ENCODE measurements around the gene CHAF1B. TPM values are rescaled to one million over a fixed set of nuclear protein-coding genes. Genes with fewer than 3 reads are reported as not detected.

Gene CHAF1B
- total RNA-seq, 1 experiment from 2014 or later: 20.7 TPM

- H3K36me3 Mint-ChIP-seq: no peaks in the 10 kb centered on the region
- peaks cover 19% of the 10 kb centered on the region for H3K4me1 Mint-ChIP-seq
- H3K4me3 Mint-ChIP-seq: no peak overlapping the region
- ATAC-seq (no peak), DNase-seq (ENCODE audit: low spot score) (no peak)
- ChIA-PET CTCF (interaction anchor here (1.0 to 1.6 kb wide), 2 partner anchors 8 to 169 kb away, joined by 3 to 5 read pairs; no protein-coding TSS in a partner anchor), POLR2A (no interaction called here)
- H3K9me3 Mint-ChIP-seq: no peaks in the 10 kb centered on the region
- TF ChIP-seq RELA (CRISPR knock-in tag; IDR thresholded peaks at IDR 0.05; ENCODE audit: borderline replicate concordance) (no peak), MAX (CRISPR knock-in tag; IDR thresholded peaks at IDR 0.05) (no peak), FOXP1 (CRISPR knock-in tag; IDR thresholded peaks at IDR 0.05; ENCODE audit: borderline replicate concordance) (no peak)
- H3K27ac Mint-ChIP-seq: no peak overlapping the region
- no peaks in the 10 kb centered on the region for H3K27me3 Mint-ChIP-seq (ENCODE audit: low read depth)
Observed at GRCh38 chr21:36461277-36461917, 76.2 kb downstream of the CHAF1B start.

- POLR2A ChIA-PET: no interaction called here
- no peak for DNase-seq (ENCODE audit: low spot score)
- CTCF ChIA-PET: interaction anchor here (1.0 kb wide), 1 partner anchor 8 kb away, joined by 3 read pairs; no protein-coding TSS in a partner anchor
- H3K36me3 Mint-ChIP-seq: no peaks in the 10 kb centered on the region
- H3K4me3 Mint-ChIP-seq: no peak overlapping the region
- H3K9me3 Mint-ChIP-seq: no peaks in the 10 kb centered on the region
- peaks cover 19% of the 10 kb centered on the region for H3K4me1 Mint-ChIP-seq
- H3K27ac Mint-ChIP-seq: no peak overlapping the region
- H3K27me3 Mint-ChIP-seq (ENCODE audit: low read depth): no peaks in the 10 kb centered on the region
- ATAC-seq: no peak; the same call in 1 of the 2 replicates
- TF ChIP-seq SP1 (CRISPR knock-in tag; conservative IDR thresholded peaks at IDR 0.05) (no peak), ATF1 (CRISPR knock-in tag; IDR thresholded peaks at IDR 0.05) (no peak), MAX (CRISPR knock-in tag; IDR thresholded peaks at IDR 0.05) (no peak), EMX1 (CRISPR knock-in tag; IDR thresholded peaks at IDR 0.05) (no peak), NFYB (CRISPR knock-in tag; conservative IDR thresholded peaks at IDR 0.05; ENCODE audit: low read depth) (no peak), ZNF532 (CRISPR knock-in tag; IDR thresholded peaks at IDR 0.05; ENCODE audit: borderline replicate concordance) (no peak), FOXP4 (CRISPR knock-in tag; IDR thresholded peaks at IDR 0.05) (no peak), IRF1 (CRISPR knock-in tag; IDR thresholded peaks at IDR 0.05) (no peak), ZNF396 (CRISPR knock-in tag; IDR thresholded peaks at IDR 0.05; ENCODE audit: borderline replicate concordance) (no peak), RELA (CRISPR knock-in tag; IDR thresholded peaks at IDR 0.05; ENCODE audit: borderline replicate concordance) (no peak), ATF2 (CRISPR knock-in tag; IDR thresholded peaks at IDR 0.05; ENCODE audit: borderline replicate concordance, low read depth) (no peak), ZNF263 (CRISPR knock-in tag; IDR thresholded peaks at IDR 0.05; ENCODE audit: low read depth) (no peak), FOXJ3 (CRISPR knock-in tag; IDR thresholded peaks at IDR 0.05; ENCODE audit: borderline replicate concordance) (no peak), HMGA2 (CRISPR knock-in tag; IDR thresholded peaks at IDR 0.05) (no peak), ARID4B (CRISPR knock-in tag; IDR thresholded peaks at IDR 0.05; ENCODE audit: borderline replicate concordance) (no peak)
Observed at GRCh38 chr21:36461918-36462486, 76.8 kb downstream of the CHAF1B start.

All from WTC11 (cell line).